DND-41 (cell line): ENCODE results near the gene DUSP8.

Experiments
- ATAC-seq: fragments of 200-7000 bp; cut with Tn5 transposase; 3 replicates; pipeline ENCODE4 v1.9.1; 2021; ENCODE audit warnings: low read depth; ENCODE audit not compliant: insufficient read depth
- DNase-seq: peaks from one replicate; pipeline ENCODE4 v3.0.0-alpha.2; 2020
- H2AFZ ChIP-seq: 2 replicates; pipeline ENCODE4 v1.6.0; 2012; ENCODE audit warnings: low read depth, low read length
- H3K27ac ChIP-seq: 2 replicates; pipeline ENCODE4 v1.5.1; 2012; ENCODE audit warnings: low read length, inconsistent platforms
- H3K27me3 ChIP-seq: fragments of 200-600 bp; sonication (generic); 2 replicates; pipeline ENCODE4 v1.6.0; 2012; ENCODE audit warnings: low read length, mild to moderate bottlenecking, inconsistent platforms; ENCODE audit not compliant: insufficient read depth, poor library complexity
- H3K36me3 ChIP-seq: 2 replicates; pipeline ENCODE4 v1.5.1; 2012; ENCODE audit warnings: low read length, inconsistent platforms; ENCODE audit not compliant: insufficient read depth
- H3K4me1 ChIP-seq: 2 replicates; pipeline ENCODE4 v1.5.1; 2012; ENCODE audit warnings: mild to moderate bottlenecking, low read length; ENCODE audit not compliant: insufficient read depth
- H3K4me2 ChIP-seq: 2 replicates; pipeline ENCODE4 v1.6.0; 2012; ENCODE audit warnings: mild to moderate bottlenecking, moderate library complexity, low read length, inconsistent platforms; ENCODE audit not compliant: insufficient read depth
- H3K4me3 ChIP-seq, 2 experiments: fragments of 200-600 bp in 1 of 2; shearing (Covaris generic) in 1 of 2; 2 replicates each; pipeline ENCODE4 v1.5.1; 2012 to 2016; ENCODE audit warnings: inconsistent platforms in 2 of 2, low read length in 2 of 2, mild to moderate bottlenecking in 2 of 2, low read depth in 1 of 2, moderate library complexity in 1 of 2
- H3K79me2 ChIP-seq: 2 replicates; pipeline ENCODE4 v1.6.0; 2012; ENCODE audit warnings: low read length, inconsistent platforms; ENCODE audit not compliant: insufficient read depth
- H3K9ac ChIP-seq: 2 replicates; pipeline ENCODE4 v1.6.0; 2012; ENCODE audit warnings: low read depth, mild to moderate bottlenecking, inconsistent platforms, low read length, moderate library complexity
- H3K9me3 ChIP-seq: 2 replicates; pipeline ENCODE4 v1.5.1; 2012; ENCODE audit warnings: low read length, moderate library complexity, mild to moderate bottlenecking, inconsistent platforms; ENCODE audit not compliant: insufficient read depth, severe bottlenecking
- H4K20me1 ChIP-seq: 2 replicates; pipeline ENCODE4 v1.6.0; 2012; ENCODE audit warnings: low read length; ENCODE audit not compliant: insufficient read depth
- CTCF ChIP-seq: IDR thresholded peaks from 2 replicates; pipeline ENCODE4 v1.5.1; 2012; ENCODE audit warnings: borderline replicate concordance, low read length, moderate library complexity, mild to moderate bottlenecking; ENCODE audit not compliant: poor library complexity, severe bottlenecking; ENCODE audit errors: extremely low read depth
- EZH2 ChIP-seq: IDR thresholded peaks from 3 replicates; pipeline ENCODE4 v1.6.1; 2012; ENCODE audit warnings: borderline replicate concordance, low read depth, mild to moderate bottlenecking, moderate library complexity, low read length, inconsistent platforms; ENCODE audit not compliant: severe bottlenecking

The DUSP8 gene

GRCh38 chr11:1548221-1549070, 23.6 kb downstream of the DUSP8 start:
- DNase-seq: no peak
- no peak overlapping the region for H3K4me2 ChIP-seq
- no peaks in the 10 kb centered on the region for H3K9me3 ChIP-seq
- no peak overlapping the region for H3K27ac ChIP-seq
- H3K9ac ChIP-seq: no peak overlapping the region
- no peaks in the 10 kb centered on the region for H3K79me2 ChIP-seq
- H3K4me3 ChIP-seq: no peak overlapping the region
- no peaks in the 10 kb centered on the region for H3K36me3 ChIP-seq
- H2AFZ ChIP-seq: no peak overlapping the region
- no peaks in the 10 kb centered on the region for H3K4me1 ChIP-seq
- no peak for ATAC-seq
- no peak for TF ChIP-seq CTCF
- TF ChIP-seq EZH2: no peak
- H4K20me1 ChIP-seq: no peaks in the 10 kb centered on the region
- H3K27me3 ChIP-seq: peaks cover 5% of the 10 kb centered on the region

DNA sequence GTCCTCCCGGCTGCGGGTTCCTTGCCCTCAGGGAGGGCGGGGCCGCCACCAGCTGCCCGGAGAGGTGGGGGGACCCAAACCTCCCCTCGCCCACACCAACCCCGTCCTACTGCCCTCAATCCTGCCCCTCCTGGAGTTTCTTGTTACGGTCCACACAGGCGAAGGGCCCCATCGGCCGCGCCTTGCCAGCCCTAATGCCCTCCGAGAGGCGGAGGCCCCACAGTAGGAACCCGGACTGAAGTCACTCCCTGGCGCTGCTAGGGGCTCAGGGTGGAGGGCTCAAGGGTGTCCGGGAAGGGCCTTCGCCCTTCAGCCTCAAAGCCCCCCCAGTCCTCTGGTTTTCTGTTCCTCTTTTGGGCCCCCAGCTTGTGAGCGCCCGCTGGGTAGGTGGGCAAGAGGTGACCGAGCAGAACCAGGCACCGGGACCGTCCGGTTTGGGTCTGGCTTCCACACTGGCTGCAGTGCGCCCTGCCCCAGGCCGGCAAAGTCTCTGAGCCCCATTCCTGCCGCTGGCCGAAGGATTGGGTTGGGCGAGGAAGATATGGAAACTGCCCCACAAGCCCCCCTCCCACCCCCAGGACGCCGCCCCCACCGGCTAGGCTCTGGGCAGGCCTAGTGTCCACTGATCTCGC, 24.5 kb downstream of the DUSP8 start:
- H3K79me2 ChIP-seq: no peaks in the 10 kb centered on the region
- H3K4me2 ChIP-seq: no peak overlapping the region
- no peak overlapping the region for H3K9ac ChIP-seq
- H3K36me3 ChIP-seq: no peaks in the 10 kb centered on the region
- H3K27me3 ChIP-seq: peaks cover 5% of the 10 kb centered on the region
- TF ChIP-seq EZH2 (no peak), CTCF (no peak)
- DNase-seq (no peak), ATAC-seq (no peak)
- no peaks in the 10 kb centered on the region for H3K9me3 ChIP-seq
- no peaks in the 10 kb centered on the region for H3K4me1 ChIP-seq
- no peak overlapping the region for H3K4me3 ChIP-seq
- H3K27ac ChIP-seq: no peak overlapping the region
- no peak overlapping the region for H2AFZ ChIP-seq
- H4K20me1 ChIP-seq: no peaks in the 10 kb centered on the region

DNA sequence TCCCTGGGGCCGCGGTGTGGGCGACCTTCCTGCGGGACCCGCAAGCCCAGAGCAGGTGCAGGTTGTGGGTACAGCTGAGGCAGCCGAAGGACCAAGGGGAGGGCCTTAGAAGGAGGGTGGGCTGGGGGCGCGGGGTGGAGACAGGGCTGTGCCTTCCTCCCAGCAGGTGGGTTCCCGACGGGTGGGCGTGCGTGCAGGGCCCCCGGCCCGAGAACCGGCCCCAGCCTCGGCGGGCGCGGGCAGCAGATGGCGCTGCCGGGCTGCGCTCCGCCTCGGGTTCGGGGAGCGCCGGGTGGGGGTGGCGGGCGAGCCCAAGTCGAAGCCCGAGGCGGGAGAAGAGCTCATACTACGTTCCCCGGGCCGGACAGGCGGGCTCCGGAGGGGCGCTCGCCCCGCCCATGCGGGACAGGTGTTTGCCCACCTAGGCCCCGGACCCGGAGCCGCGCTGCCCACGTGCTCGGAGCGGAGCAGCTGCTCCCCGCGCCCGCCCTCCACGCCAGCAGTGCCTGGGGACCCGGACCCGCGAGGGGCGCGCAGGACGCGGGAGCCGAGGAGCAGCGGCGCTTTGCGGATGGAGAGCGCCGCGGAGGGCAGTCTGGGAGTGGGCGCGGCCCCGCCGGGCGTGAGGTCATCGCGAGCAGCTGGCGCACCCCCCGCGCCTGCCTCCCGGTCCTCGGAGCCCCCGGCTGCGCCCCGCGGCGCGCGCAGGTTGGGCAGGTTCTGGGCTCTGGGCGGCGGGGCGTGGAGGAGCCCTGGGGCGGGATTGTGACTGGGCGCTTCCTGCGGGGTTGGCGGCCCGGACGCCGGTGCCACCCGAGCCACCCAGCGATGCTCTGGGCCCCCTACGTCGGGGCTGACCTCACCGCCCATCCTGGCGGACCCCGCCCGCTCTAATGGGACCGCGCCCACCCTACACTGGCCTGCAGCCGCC, 25.3 kb downstream of the DUSP8 start:
- Histone ChIP-seq H3K4me3 (no peak overlapping the region), H3K27me3 (peaks cover 5% of the 10 kb centered on the region), H4K20me1 (no peaks in the 10 kb centered on the region), H3K4me1 (no peaks in the 10 kb centered on the region), H3K27ac (no peak overlapping the region), H3K36me3 (no peaks in the 10 kb centered on the region), H3K79me2 (no peaks in the 10 kb centered on the region), H3K9me3 (no peaks in the 10 kb centered on the region), H3K4me2 (no peak overlapping the region), H3K9ac (no peak overlapping the region), H2AFZ (no peak overlapping the region)
- no peak for DNase-seq
- TF ChIP-seq CTCF (no peak), EZH2 (no peak)
- ATAC-seq: no peak
